Upper lobe of left lung (tissue), 6 donors: Measurements from ENCODE around the gene RPL34. TPM values are rescaled to one million over a fixed set of nuclear protein-coding genes. Genes with fewer than 3 reads are reported as not detected.

Experiments
- ATAC-seq, 2 donors: fragments of 200-7000 bp; cut with Tn5 transposase; one replicate each; pipeline ENCODE4 v1.9.1; 2022; ENCODE audit warnings: mild to moderate bottlenecking in 2 of 2, moderate library complexity in 2 of 2; ENCODE audit not compliant: low FRiP score in 2 of 2
- DNase-seq, 2 donors: peaks; one replicate each; pipeline ENCODE4 v3.0.0-alpha.2; 2019 to 2020
- H3K27ac ChIP-seq, 4 donors: fragments of 200-600 bp; sonication (generic); one replicate each; pipeline ENCODE4 v1.5.1; 2016 to 2019
- H3K27me3 ChIP-seq, 4 donors: fragments of 200-600 bp; sonication (generic); one replicate each; pipeline ENCODE4 v1.5.1; 2017 to 2019
- H3K36me3 ChIP-seq, 4 donors: fragments of 200-600 bp; sonication (generic); one replicate each; pipeline ENCODE4 v1.5.1; 2016 to 2019
- H3K4me1 ChIP-seq, 4 donors: fragments of 200-600 bp; sonication (generic); one replicate each; pipeline ENCODE4 v1.5.1; 2018 to 2019
- H3K4me3 ChIP-seq, 4 donors: fragments of 200-600 bp; sonication (generic); one replicate each; pipeline ENCODE4 v1.5.1; 2017 to 2019; ENCODE audit warnings: mild to moderate bottlenecking in 2 of 4, moderate library complexity in 1 of 4
- H3K9me3 ChIP-seq, 4 donors: fragments of 200-600 bp; sonication (generic); one replicate each; pipeline ENCODE4 v1.5.1; 2018 to 2019
- EP300 ChIP-seq, 4 donors: sonication (generic); formaldehyde crosslinking; IDR thresholded peaks; one replicate each; pipeline ENCODE4 v1.5.1; 2017; ENCODE audit warnings: antibody characterized with exemption in 4 of 4, control low read depth in 2 of 4
- POLR2A ChIP-seq, 4 donors: fragments of 450-650 bp; IDR thresholded peaks; one replicate each; pipeline ENCODE4 v1.5.1; 2016 to 2017; ENCODE audit warnings: antibody characterized with exemption in 4 of 4, mild to moderate bottlenecking in 2 of 4
- POLR2AphosphoS5 ChIP-seq, 2 donors: sonication (generic); formaldehyde crosslinking; IDR thresholded peaks; one replicate each; pipeline ENCODE4 v1.5.1; 2017; ENCODE audit warnings: antibody characterized with exemption in 2 of 2
- WGBS, 2 donors: methylation state at CpG; one replicate each; pipeline ENCODE4 v1.1.5; 2017 to 2018; 5-methylcytosine and 5-hydroxymethylcytosine counted together
- small RNA-seq, 4 donors: library from RNA; depleted of rRNA; stranded (forward); fragments of <200 nt; gene quantifications; one replicate each; pipeline ENCODE3, GENCODE V24; 2016
- total RNA-seq, 6 donors: library from RNA; depleted of rRNA in 4 of 6; stranded (reverse); fragments of >200 nt in 4 of 6; gene quantifications; one replicate each; pipeline versions ENCODE4 v1.1.0 to v1.2.1, GENCODE V29; 2016 to 2021
- TF ChIP-seq, protein P1 (sequence below), 6 experiments: fragments of 450-650 bp in 4 of 6; fragments of 200-600 bp in 2 of 6; sonication (generic) in 2 of 6; IDR thresholded peaks; one replicate each; pipeline ENCODE4 v1.5.1; 2016 to 2019; ENCODE audit warnings: antibody characterized with exemption in 6 of 6
- donor health status: DM: no; HTN: no; CAD: no; lungs with moderate emphysema.
- donor health status: DM: no; HTN: yes; CAD: no; lungs with severe emphysema.

RPL34 gene
- total RNA-seq, 6 donors from 2014 or later, result 181 to 1,016 (median 526) TPM

DNA sequence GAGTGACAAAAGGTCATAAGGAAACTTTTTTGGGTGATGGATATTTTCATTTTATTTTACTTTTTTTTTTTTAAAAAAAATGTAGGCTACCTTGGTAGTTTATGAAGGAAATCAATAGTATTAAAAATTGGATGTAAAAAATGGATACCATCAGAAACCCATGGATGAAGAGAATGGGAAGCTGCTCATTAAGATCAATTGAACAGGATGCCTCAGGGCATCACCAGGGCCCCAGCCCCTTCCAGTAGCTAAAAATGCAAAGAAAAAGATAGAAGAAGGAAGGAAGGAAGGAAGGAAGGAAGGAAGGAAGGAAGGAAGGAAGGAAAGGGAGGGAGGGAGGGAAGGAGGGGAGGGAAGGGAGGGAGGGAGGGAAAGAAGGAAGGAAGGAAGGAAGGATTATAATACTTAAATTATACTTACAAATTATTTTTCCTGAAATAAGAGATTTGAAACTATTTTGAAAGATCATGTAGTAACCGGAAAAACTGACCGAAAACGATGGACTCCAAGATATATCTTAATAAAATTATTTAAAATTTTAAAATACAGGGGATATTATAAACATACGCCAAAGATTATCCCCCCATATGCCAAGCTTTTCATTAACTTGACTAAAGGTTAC lies 54.1 kb downstream of the RPL34 start:
- H3K9me3 ChIP-seq, result no peaks in the 10 kb centered on the region
- TF ChIP-seq POLR2AphosphoS5 (IDR thresholded peaks at IDR 0.05), result no peak
- TF ChIP-seq EP300 (IDR thresholded peaks at IDR 0.05), result no peak
- TF ChIP-seq, protein P1, sequence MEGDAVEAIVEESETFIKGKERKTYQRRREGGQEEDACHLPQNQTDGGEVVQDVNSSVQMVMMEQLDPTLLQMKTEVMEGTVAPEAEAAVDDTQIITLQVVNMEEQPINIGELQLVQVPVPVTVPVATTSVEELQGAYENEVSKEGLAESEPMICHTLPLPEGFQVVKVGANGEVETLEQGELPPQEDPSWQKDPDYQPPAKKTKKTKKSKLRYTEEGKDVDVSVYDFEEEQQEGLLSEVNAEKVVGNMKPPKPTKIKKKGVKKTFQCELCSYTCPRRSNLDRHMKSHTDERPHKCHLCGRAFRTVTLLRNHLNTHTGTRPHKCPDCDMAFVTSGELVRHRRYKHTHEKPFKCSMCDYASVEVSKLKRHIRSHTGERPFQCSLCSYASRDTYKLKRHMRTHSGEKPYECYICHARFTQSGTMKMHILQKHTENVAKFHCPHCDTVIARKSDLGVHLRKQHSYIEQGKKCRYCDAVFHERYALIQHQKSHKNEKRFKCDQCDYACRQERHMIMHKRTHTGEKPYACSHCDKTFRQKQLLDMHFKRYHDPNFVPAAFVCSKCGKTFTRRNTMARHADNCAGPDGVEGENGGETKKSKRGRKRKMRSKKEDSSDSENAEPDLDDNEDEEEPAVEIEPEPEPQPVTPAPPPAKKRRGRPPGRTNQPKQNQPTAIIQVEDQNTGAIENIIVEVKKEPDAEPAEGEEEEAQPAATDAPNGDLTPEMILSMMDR (IDR thresholded peaks at IDR 0.05), result no peak
- TF ChIP-seq POLR2A (IDR thresholded peaks at IDR 0.05), result no peak
- H3K36me3 ChIP-seq, result peaks cover 0 to 5% (median 0%) of the 10 kb centered on the region in 4 donors
- H3K27ac ChIP-seq, result no peak overlapping the region
- no peaks in the 10 kb centered on the region for H3K4me1 ChIP-seq
- H3K27me3 ChIP-seq, result no peaks in the 10 kb centered on the region
- ATAC-seq (no peak), DNase-seq (no peak)
- WGBS, 2 donors, result 71 to 72% methylated on average over 4 of the region's 4 CpGs
- H3K4me3 ChIP-seq, result no peak overlapping the region

Small RNAs within 50 kb of the gene (small RNA-seq; reads per million reads assigned to genes)
- 0 reads per million in 4 donors for gene RNU6-431P

Other genes with a start within 250 kb of the RPL34 start
- gene OSTC, start 30.0 kb downstream of the RPL34 start, total RNA-seq, result 10 to 100 TPM in 5 of 6 donors, 1 to 10 TPM in 1; 7.5 to 77.2 (median 51.3) TPM
- not detected for gene ETNPPL, start 142.5 kb downstream of the RPL34 start, total RNA-seq